GM12892 (cell line): ENCODE results near the gene TRIM14.

ENCODE experiments used
- POLR2A ChIP-seq: IDR thresholded peaks from 2 replicates; pipeline ENCODE4 v1.6.1; 2011; ENCODE audit warnings: low read depth, low read length, control low read depth
- POLR2AphosphoS5 ChIP-seq: IDR thresholded peaks from 2 replicates; pipeline ENCODE4 v1.6.1; 2011; ENCODE audit warnings: low read depth, low read length, control low read depth
- TAF1 ChIP-seq: IDR thresholded peaks from 2 replicates; pipeline ENCODE4 v1.6.1; 2011; ENCODE audit warnings: low read depth, mild to moderate bottlenecking, control low read depth, low read length, borderline replicate concordance

GRCh38 chr9:98091735-98092612 is 27.0 kb downstream of the TRIM14 start:
- TF ChIP-seq POLR2A: no peak
- TF ChIP-seq POLR2AphosphoS5: no peak
- TF ChIP-seq TAF1: no peak
